GM19193 (cell line): ENCODE results near the gene TBRG4.

Experiments
- POLR2A ChIP-seq: IDR thresholded peaks from 4 replicates; pipeline ENCODE4 v1.6.1; 2011; ENCODE audit not compliant: insufficient read depth, insufficient read length; ENCODE audit errors: extremely low read depth

TBRG4 gene

GRCh38 chr7:45149606-45150005 lies 38.1 kb upstream of the TBRG4 start:
- no peak for TF ChIP-seq POLR2A

DNA sequence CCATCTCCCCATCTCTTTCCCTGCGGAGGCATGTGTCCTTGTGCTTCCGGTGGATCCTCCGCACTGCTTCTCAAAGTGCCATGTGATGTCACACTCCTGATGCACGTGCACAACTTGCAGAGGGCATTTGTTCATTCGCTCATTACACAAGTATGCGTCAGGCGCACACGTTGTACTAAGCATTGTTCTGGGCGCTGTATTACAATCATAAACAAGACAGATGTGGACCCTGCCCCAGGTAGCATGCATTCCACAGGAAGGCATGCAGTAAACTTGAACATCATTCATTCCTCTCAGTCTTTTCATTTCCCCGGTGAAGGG lies 37.1 kb upstream of the TBRG4 start:
- TF ChIP-seq POLR2A = no peak

DNA sequence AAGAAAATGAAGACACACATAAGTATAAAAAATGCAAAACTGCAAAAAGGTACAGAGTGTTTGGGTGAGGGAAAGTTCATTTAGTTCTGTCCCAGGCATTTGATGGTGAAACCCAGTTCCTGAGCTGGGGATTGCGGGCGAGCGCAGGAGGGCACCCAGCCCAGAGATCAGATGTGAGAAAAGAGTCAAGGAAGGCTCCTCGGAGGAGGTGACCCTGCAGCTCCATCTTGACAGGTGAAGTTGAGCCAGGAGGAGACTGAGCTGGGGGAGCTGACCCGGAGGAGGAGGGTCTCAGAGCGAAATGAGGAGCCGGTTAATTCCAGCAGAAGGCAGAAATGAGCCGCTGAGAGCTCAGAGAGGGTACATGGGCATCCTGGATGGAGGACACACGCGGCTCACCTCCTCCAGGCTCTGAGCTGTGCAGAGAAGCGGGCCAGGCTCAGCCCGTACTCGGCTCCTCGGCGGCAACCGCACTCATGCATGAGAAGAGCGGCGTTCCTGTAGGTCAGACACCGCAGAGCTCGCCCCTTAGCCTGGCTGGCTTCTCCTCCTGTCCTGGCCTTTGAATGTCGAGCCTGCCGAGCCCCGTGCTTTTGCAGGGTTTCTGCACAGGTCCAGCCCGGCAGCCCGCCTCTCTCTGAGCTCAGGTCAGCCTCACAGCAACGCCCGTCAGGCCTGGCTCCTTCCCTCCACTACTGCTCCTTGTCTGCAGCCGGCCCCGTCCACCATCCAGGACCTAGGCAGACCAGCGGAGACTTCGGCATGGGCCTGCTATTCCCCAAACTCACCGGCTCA lies 36.6 kb upstream of the TBRG4 start:
- no peak for TF ChIP-seq POLR2A

DNA sequence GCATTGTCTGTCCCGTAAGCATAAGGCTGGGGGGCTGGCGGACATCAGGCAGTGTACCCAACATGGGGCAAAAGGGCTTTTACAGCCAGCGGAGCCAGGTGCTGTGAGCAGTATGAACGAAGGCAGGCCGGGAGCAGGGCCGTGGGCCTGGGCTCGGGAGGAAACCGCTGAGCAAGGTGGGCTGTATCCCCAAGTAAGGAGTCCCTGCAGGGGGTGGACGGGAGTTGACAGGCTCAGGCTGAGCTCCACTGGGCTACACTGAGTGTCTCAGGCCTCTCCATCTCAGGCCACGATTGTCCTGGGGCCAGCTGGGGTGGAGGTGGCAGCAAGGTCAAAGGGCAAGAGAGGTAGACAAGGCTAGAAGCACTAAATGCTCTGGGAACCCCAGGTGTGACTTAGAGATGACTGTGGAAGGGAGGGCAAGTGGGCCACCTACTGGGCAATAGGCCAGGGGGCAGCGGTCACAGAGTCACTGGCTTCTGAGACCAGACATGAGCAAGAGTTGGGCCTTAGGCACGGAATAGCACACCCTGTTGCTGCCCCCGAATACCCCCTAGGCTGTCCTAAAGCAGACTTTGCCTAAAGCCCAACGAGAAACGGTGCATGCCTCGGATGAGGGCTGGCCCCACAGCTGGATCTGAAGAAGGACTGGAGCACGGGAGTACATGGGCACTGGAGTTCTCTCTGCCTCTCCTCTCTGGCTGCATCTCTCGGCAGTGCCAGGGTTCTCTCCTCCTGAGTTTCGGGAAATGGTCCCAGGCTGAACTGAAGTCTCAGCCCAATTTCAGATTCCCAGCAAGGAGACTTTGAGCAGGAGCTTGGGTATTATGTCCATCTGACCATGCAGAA lies 35.3 kb upstream of the TBRG4 start:
- TF ChIP-seq POLR2A = no peak

GRCh38 chr7:45145881-45146280 lies 34.4 kb upstream of the TBRG4 start:
- TF ChIP-seq POLR2A = no peak

- TF ChIP-seq POLR2A = no peak
These were observed 32.1 kb upstream of the TBRG4 start for GRCh38 chr7:45143616-45144015.

- no peak for TF ChIP-seq POLR2A
These were observed 29.3 kb upstream of the TBRG4 start for GRCh38 chr7:45140827-45141226.

- no peak for TF ChIP-seq POLR2A
These were observed 27.2 kb upstream of the TBRG4 start for GRCh38 chr7:45138433-45139267.

DNA sequence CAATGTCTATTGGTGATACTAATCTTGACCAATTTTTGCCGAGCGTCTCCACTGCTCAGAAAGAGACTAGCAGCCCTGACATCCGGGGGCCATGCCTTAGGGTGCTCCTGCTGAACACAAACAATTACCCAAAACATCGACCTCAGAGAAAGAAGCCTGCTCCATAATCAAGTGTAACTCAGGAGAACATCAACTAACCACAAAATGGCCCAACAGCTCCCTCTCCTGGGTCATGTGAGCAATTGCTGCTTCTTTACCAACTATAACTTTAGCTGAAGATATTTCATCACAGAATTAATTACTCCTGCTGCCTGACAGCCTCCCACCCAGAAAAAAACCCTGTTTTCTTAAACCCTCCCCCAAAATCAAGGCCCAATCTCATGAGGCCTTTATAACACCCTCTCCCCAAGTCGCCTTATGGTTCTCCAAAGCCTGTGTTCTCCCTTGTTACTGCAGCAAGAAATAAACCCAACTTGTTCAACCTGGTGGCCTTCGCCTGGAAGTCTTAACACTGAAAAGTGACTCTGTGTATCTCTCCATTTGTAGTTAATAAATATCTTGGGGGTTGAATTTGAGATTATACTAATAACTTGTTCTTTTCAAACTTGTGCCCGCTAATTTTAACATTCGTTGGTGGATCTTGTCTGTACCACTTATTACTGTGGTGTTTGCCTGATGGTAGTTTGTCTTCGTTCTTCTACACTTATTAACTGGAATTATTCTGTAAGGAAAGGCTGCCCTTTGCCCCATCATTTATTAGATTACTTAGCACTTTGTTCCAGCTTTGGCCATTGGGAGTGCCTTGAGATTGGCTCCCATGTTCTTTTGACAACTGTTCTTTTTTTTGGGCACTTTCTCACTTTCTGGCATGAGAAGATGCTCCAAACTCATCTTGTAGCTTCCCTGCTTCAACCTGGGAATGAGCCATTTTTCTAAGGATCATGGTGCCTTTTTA lies 24.9 kb upstream of the TBRG4 start:
- TF ChIP-seq POLR2A = no peak

DNA sequence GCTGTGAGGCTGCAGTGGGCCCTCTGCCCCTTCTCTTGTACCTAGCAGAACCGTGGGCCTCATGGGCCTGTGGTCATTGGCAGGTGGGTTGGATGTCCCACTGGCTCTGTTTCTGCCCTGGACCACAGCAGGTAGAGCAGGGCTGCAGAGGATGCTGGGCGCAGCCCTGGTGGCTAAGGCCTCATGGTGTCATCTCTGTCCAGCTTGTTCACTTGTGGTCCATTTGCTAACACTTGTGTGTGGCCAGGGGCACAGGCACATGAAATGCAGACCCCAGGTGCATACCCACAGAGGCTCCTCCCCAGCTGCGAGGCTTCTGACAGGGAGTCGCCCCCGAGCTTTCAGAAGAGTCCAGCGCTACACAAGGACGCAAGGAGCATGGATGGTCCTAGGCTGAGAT lies 22.4 kb upstream of the TBRG4 start:
- TF ChIP-seq POLR2A = no peak

GRCh38 chr7:45133352-45133751 lies 21.9 kb upstream of the TBRG4 start:
- TF ChIP-seq POLR2A = no peak

DNA sequence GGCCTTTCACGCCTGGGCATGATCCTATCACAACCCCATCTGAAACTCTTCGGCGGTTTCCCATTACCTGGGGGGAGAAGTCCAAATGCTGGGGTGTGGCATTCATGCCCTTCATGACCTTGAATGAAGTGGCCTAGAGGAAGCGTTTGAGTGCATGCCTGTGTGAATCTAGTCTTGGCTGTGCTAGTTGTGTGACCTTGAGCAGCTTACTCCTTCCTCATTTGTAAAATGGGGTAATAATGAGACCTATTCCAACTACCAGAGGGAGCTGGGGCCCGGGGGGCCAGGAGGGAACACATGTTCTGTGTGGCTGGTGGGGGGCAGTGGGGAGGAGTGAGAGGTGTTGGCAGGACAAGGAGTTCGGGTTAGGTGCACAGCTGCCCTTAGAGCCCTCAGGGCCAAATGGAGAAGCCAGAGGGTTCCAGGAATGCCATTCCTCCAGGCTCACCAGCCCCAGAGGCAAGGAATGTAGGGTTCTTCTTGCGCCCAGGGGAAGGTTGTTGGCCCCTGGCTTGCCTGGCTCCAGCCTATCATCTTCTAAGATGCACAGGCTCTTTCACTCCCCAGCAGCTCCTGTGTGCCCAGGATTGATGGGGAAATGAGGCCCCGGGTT lies 21.3 kb upstream of the TBRG4 start:
- no peak for TF ChIP-seq POLR2A

DNA sequence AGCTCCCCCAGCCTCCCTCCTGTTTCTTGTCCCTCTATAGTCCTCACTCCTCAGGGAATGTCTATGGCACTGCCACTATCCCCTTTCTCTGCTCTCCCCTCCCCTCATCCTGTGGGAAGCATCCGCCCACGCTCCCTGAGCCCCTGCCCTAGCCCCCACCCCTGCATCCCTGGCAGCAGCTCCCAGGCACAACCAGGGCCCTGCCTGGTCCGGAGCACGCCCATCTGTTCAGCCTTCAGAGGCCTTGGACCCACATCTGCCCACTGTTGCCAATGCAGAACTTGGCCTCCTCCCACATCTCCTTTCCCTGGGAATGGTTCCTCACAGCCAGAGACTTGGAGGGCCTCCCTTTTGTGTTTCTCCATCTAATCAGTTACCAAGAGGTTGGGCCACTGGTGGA lies 20.4 kb upstream of the TBRG4 start:
- TF ChIP-seq POLR2A = no peak

- no peak for TF ChIP-seq POLR2A
These were observed 19.4 kb upstream of the TBRG4 start for GRCh38 chr7:45130910-45131309.
